T-helper 2 cell treated with Interferon-gamma antibody and Interleukin-4, amounts not matched to agents 5 μg/mL and 100 μg/mL, for 36 hours (primary cell): ENCODE results near the gene CCDC197.
A peak's percentile ranks its signal among the peaks of the same experiment; 100 is the strongest.

Experiments used
- DNase-seq: peaks from one replicate; pipeline ENCODE4 v3.0.0; 2021; ENCODE audit warnings: low spot score
- H3K27ac Mint-ChIP-seq: one replicate; pipeline ENCODE4 v1.8.0; 2021; ENCODE audit warnings: mild to moderate bottlenecking, mixed read lengths
- H3K27me3 Mint-ChIP-seq: one replicate; pipeline ENCODE4 v1.8.0; 2021; ENCODE audit warnings: low read depth, mixed read lengths
- H3K36me3 Mint-ChIP-seq: one replicate; pipeline ENCODE4 v1.8.0; 2021; ENCODE audit warnings: low read depth, mixed read lengths
- H3K4me1 Mint-ChIP-seq: one replicate; pipeline ENCODE4 v1.8.0; 2021; ENCODE audit warnings: low read depth, mixed read lengths
- H3K4me3 Mint-ChIP-seq: one replicate; pipeline ENCODE4 v1.8.0; 2022; ENCODE audit warnings: mild to moderate bottlenecking, moderate library complexity, mixed read lengths
- H3K9me3 Mint-ChIP-seq: one replicate; pipeline ENCODE4 v1.8.0; 2021; ENCODE audit warnings: mixed read lengths

CCDC197 gene

DNA sequence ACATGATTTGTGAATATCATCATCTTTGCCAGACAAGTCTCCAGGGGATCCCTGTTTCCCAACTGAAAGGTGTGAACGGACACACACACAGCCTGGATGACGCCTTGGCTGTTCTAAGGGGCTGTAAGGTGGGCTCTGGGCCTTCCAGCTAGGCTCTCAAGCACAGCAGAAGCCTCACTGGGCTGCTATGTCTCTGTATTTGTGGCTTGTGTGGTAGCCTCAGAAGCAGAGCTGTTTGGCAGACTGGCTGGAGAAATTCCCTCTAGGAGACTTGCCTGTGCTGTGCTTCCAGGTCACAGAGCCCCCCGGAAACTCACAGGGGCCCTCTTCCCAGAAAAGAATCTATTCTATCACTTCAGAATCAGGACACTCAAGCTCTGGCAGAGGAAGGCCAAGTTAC is 50.5 kb downstream of the CCDC197 start:
- Mint-ChIP-seq H3K4me3 (no peak overlapping the region), H3K4me1 (peaks cover 7% of the 10 kb centered on the region), H3K9me3 (no peaks in the 10 kb centered on the region), H3K36me3 (peaks cover 44% of the 10 kb centered on the region), H3K27ac (no peak overlapping the region), H3K27me3 (no peaks in the 10 kb centered on the region)
- DNase-seq, result no peak

DNA sequence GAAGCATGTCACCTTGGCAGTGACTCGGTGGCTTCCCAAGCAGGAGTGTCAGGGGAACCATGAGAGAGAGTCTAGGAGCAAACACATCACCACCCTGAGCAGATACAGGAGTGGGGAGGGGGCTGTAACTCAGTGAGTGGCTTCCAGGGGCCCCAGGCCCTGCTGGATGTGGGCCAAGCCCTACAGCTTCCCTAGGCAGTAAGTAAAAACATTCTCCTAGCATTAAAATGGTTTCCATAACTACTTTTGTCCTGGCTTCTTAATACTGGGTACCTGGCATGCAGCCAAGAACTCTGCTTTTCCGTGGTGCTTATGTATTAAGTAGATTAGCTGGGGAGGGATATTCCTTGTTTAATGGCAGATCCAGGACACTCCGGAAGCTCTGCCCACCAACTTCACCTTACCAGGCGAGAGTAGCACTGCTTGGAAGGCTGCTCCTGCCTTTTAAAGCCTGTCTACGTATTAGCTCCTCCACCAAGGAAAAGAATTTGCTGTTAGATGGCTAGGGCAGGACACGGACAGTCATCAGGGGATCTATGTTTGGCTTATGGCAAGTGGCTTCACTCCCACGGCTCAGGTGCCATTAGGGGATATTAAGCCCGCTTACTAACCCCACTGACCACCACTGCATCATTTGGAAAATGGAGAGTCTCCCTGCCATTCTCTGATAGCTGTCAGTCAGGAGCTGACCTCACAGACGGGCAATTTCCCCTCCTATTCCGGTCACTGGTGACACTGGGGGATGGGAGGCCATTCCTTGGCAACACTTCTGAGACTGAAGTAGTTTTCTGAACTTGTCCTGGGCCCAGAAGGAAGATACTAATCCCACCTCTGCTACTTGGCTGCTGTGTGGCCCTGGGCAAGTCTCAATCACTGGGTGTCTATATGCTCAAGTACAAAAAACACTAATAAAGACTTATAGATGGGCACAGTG is 51.9 kb downstream of the CCDC197 start:
- Mint-ChIP-seq H3K9me3 (no peaks in the 10 kb centered on the region), H3K36me3 (peaks cover 52% of the 10 kb centered on the region), H3K27me3 (no peaks in the 10 kb centered on the region), H3K27ac (no peak overlapping the region), H3K4me1 (peaks cover 10% of the 10 kb centered on the region), H3K4me3 (no peak overlapping the region)
- DNase-seq, result no peak

DNA sequence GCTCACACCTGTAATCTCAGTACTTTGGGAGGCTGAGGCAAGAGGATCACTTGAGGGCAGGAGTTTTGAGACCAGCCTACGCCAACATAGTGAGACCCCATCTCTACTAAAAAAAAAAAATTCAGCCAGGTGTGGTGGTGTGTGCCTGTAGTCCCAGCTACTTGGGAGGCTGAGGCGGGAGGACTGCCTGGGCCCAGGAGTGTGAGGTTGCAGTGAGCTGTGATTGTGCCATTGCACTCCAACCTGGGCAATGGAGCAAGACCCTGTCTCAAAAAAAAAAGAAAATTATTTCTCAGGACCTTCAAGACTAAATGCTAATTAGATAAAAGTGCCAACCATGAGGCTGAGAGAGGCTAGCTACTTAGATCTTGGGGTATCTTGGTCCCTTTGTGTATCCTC is 52.5 kb downstream of the CCDC197 start:
- H3K27ac Mint-ChIP-seq, result no peak overlapping the region
- no peaks in the 10 kb centered on the region for H3K9me3 Mint-ChIP-seq
- no peak for DNase-seq
- peaks cover 16% of the 10 kb centered on the region for H3K4me1 Mint-ChIP-seq
- H3K4me3 Mint-ChIP-seq, result no peak overlapping the region
- peaks cover 56% of the 10 kb centered on the region for H3K36me3 Mint-ChIP-seq
- no peaks in the 10 kb centered on the region for H3K27me3 Mint-ChIP-seq

DNA sequence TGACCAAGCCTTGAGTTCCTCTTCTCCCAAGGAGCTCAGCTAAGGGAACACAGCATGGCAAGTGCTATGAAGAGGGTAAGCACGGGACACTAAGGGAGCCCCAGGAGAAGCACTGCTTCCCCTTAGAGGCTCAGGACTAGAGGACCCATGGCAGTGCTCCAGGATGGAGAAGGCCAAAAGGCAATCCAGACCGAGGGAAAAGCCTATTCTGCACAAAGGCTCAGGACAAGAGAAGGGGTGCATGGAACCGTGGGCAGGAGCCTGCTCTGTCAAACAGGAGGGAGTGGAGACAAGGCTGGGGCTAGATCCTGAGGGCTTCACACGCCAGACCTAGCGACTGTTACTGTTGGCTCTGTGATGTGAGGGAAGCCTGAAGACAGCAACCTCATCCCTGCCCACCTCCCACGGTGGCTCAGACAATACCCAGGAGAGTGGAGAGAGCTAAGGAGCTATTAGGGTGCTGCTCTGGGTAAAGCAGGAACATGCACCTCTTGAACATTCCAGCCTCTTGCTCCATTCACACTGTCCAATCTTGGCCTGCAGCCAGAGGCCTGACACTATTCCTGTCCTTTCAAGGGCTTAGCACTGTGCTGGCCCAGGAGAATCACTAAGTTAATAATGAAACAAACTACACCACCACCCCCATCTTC is 53.3 kb downstream of the CCDC197 start:
- Mint-ChIP-seq H3K27me3 (no peaks in the 10 kb centered on the region), H3K36me3 (peaks cover 61% of the 10 kb centered on the region), H3K4me3 (no peak overlapping the region), H3K4me1 (peaks cover 23% of the 10 kb centered on the region), H3K27ac (peak overlapping the region; percentile 3), H3K9me3 (no peaks in the 10 kb centered on the region)
- no peak for DNase-seq

DNA sequence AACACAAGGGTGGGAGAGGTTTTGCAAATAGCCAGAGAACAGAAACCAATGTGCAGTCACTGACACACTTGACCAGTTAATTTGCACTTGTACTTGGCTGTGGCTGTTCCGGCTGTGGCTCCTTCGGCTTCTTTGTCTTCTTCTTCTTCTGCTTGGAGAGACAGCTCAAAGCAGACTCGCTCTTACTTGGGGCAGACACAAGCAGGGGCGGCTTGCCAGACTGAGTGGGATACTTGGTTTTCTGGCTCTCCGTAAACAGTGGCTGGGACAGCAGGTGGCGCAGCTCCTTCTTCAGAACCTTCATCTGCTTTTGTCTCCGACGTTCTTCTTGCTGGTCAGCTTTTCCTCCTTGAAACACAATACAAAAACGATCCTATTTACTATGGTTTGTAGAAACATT is 54.0 kb downstream of the CCDC197 start:
- H3K27ac Mint-ChIP-seq, result no peak overlapping the region
- no peaks in the 10 kb centered on the region for H3K27me3 Mint-ChIP-seq
- H3K36me3 Mint-ChIP-seq, result peaks cover 67% of the 10 kb centered on the region
- H3K4me1 Mint-ChIP-seq, result peaks cover 31% of the 10 kb centered on the region
- DNase-seq, result no peak
- no peak overlapping the region for H3K4me3 Mint-ChIP-seq
- H3K9me3 Mint-ChIP-seq, result no peaks in the 10 kb centered on the region

DNA sequence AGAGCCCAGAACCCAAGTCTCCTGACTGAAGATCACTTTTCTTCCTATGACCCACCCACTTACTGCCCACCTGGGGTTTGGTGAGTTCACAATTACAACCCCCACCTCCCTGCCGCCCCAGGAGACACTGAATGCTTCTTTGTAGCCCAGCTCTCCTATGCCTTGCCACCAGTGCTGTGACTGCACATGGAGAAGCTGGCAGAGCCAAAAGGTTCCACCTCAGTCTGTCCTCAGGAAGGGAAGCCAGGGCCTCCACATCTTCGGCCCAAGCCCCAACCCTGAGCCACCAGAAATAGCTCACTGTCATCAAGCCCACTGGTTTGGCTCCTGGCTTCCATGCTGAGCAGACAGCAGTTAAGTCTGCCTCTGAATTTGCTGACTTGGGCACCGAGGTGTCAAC is 54.7 kb downstream of the CCDC197 start:
- Mint-ChIP-seq H3K9me3 (no peaks in the 10 kb centered on the region), H3K4me3 (no peak overlapping the region), H3K36me3 (peaks cover 71% of the 10 kb centered on the region), H3K4me1 (peaks cover 37% of the 10 kb centered on the region), H3K27ac (peak overlapping the region; percentile 62), H3K27me3 (no peaks in the 10 kb centered on the region)
- DNase-seq, result no peak

DNA sequence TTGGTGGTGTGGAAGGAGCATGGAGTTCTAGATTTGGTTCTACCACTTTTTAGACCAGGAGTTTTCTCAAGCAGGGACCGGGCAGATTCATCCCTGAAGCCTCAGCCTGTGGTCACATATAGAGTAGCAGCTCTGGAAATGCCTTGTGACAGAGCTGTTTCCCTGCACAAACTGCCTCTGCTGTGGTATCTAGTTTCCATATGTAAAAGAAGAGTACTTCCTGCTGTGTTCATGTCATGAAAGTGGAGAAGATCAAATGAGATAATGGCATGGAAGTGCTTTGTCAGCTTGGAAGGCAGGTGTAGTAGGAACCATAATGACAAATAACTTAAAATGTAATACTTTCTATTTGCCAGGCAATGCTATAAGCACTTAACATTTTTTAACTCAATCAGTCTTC is 55.1 kb downstream of the CCDC197 start:
- Mint-ChIP-seq H3K36me3 (peaks cover 70% of the 10 kb centered on the region), H3K27me3 (no peaks in the 10 kb centered on the region), H3K9me3 (no peaks in the 10 kb centered on the region), H3K4me3 (no peak overlapping the region), H3K4me1 (peaks cover 42% of the 10 kb centered on the region), H3K27ac (peak overlapping the region; percentile 62)
- DNase-seq, result no peak

DNA sequence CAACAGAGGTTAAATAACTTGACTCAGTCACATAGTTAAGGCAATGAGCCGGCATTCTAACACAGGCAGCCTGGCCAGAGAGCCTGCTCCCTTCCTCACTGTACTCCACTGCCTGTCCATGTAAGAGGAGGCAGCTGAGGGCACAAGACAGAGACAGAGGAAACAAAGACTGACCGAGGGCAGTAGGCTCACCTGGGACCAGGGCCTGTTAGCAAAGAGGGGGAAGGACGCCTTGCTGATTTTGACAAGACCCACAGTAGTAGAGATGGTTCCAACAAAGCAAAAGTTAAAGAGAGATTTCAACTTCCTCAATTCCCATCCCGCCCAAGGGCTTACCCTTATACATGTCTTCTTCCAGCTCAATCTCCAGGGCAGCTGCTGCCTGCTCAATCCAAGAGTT is 55.6 kb downstream of the CCDC197 start:
- H3K36me3 Mint-ChIP-seq, result peaks cover 71% of the 10 kb centered on the region
- no peaks in the 10 kb centered on the region for H3K27me3 Mint-ChIP-seq
- DNase-seq, result no peak
- H3K4me3 Mint-ChIP-seq, result no peak overlapping the region
- H3K27ac Mint-ChIP-seq, result peak overlapping the region; percentile 62
- H3K9me3 Mint-ChIP-seq, result no peaks in the 10 kb centered on the region
- H3K4me1 Mint-ChIP-seq, result peaks cover 46% of the 10 kb centered on the region

DNA sequence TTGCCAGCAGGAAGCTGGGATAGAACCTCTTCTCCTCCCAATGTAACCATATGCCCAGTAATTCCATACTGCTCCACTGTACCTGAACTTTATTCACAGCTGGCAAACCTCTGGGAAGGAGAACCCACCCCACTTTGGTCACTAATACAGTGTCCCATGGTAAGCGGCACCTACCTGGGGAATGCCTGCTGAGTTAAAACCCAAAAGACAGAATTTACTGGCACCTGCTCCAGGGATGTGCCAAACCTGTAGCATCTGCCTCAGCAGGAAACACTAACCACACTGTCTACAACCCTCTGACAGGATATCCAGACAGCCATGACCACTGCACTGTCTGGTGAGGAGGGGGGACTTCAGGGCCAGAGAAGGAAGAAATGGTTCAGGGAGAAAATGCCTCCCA is 57.3 kb downstream of the CCDC197 start:
- H3K9me3 Mint-ChIP-seq, result no peaks in the 10 kb centered on the region
- no peak overlapping the region for H3K4me3 Mint-ChIP-seq
- peaks cover 78% of the 10 kb centered on the region for H3K36me3 Mint-ChIP-seq
- no peak for DNase-seq
- H3K4me1 Mint-ChIP-seq, result peaks cover 53% of the 10 kb centered on the region
- peak overlapping the region; percentile 50 for H3K27ac Mint-ChIP-seq
- H3K27me3 Mint-ChIP-seq, result no peaks in the 10 kb centered on the region

DNA sequence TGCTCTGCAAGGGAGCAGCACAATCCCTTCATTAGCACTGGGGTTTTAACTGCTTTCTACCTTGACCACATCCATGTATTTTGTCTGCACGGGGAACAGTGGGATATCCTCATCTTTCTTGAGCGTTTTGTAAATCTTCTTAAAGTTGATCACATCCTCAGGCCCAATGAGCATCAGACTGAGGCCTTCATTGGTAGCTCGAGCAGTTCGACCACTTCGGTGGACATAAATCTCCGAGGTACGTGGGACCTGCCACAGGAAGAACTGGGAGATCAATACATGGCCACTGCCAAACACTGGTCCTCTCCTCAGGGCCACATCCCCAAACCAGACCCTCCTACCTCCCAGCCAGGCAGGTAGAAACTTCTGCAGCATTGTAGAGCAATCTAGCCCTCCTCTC is 57.8 kb downstream of the CCDC197 start:
- Mint-ChIP-seq H3K36me3 (peaks cover 76% of the 10 kb centered on the region), H3K27ac (no peak overlapping the region)

DNA sequence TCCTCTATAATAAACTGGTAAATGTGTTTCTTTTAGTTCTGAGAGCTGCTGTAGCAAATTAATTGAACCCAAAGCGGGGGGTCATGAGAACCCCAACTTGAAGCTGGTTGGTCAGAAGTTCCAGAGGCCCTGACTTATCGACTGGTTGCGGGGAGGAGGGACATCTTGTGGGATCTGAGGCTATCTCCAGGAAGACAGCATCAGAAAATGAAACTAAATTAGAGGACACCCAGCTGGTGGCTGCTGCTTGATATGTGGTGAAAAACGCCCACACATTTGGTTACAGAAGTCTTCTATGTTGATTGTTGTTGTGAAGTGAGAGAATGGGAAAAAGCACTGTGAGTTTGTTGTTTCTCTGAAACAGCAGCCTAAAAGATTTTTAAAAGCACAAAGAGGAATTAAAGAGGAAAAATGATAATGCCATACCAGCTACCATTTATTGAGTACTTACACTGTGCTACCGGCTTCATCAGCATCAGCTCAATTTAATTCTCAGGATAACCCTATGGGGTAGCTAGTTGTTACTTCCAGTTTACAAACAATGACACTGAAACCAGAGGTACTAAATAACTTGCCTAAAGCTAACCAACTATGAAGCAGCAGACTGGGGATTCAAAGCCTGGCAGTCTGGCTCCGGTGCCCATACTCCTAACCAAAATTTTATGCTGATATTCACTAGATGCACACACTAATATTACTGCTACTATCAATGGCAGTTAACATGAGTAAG is 59.6 kb downstream of the CCDC197 start:
- peak overlapping the region; percentile 20 for H3K4me3 Mint-ChIP-seq
- H3K9me3 Mint-ChIP-seq, result no peaks in the 10 kb centered on the region
- no peaks in the 10 kb centered on the region for H3K27me3 Mint-ChIP-seq
- H3K4me1 Mint-ChIP-seq, result peaks cover 53% of the 10 kb centered on the region
- H3K36me3 Mint-ChIP-seq, result peaks cover 77% of the 10 kb centered on the region
- DNase-seq, result peak; percentile 63
- peak overlapping the region; percentile 67 for H3K27ac Mint-ChIP-seq

More for the DNA sequence above, 57.8 kb downstream of the CCDC197 start:
- Mint-ChIP-seq H3K27me3 (no peaks in the 10 kb centered on the region), H3K4me1 (peaks cover 53% of the 10 kb centered on the region), H3K4me3 (no peak overlapping the region), H3K9me3 (no peaks in the 10 kb centered on the region)
- no peak for DNase-seq

DNA sequence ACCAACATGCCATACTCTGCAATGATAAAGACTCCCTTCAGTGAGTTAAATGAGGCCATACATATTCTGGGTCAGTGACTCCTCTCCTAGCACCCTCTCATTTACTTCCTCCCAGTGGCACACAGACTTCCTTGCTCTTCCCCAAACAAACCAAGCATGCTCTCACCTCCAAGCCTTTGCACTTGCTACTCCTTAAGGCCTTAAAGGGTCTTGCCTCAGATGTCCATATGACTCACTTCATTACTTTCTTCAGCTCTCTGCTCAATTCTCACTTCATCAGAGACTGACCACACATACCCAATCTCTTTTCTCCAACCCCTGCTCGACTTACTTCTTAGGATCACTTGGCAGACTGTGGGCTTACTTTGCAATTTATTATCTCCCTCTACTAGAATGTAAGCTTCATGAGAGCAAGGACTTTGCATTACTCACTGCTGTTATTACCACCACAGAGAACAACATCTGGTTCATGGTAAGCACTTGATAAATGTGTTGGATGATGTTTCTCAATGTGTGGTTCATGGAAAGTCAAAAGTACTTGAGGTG is 61.1 kb downstream of the CCDC197 start:
- H3K4me3 Mint-ChIP-seq, result no peak overlapping the region
- no peaks in the 10 kb centered on the region for H3K27me3 Mint-ChIP-seq
- no peaks in the 10 kb centered on the region for H3K9me3 Mint-ChIP-seq
- DNase-seq, result no peak
- peak overlapping the region; percentile 10 for H3K27ac Mint-ChIP-seq
- peaks cover 45% of the 10 kb centered on the region for H3K4me1 Mint-ChIP-seq
- peaks cover 73% of the 10 kb centered on the region for H3K36me3 Mint-ChIP-seq
